ENCODE measurements around the gene DUSP9.
"Not testable (repeated sequence)": the region's sequence is repeated elsewhere in the genome, so short reads cannot be mapped to it uniquely, and the experiment has no call there.

The DUSP9 gene

DNA sequence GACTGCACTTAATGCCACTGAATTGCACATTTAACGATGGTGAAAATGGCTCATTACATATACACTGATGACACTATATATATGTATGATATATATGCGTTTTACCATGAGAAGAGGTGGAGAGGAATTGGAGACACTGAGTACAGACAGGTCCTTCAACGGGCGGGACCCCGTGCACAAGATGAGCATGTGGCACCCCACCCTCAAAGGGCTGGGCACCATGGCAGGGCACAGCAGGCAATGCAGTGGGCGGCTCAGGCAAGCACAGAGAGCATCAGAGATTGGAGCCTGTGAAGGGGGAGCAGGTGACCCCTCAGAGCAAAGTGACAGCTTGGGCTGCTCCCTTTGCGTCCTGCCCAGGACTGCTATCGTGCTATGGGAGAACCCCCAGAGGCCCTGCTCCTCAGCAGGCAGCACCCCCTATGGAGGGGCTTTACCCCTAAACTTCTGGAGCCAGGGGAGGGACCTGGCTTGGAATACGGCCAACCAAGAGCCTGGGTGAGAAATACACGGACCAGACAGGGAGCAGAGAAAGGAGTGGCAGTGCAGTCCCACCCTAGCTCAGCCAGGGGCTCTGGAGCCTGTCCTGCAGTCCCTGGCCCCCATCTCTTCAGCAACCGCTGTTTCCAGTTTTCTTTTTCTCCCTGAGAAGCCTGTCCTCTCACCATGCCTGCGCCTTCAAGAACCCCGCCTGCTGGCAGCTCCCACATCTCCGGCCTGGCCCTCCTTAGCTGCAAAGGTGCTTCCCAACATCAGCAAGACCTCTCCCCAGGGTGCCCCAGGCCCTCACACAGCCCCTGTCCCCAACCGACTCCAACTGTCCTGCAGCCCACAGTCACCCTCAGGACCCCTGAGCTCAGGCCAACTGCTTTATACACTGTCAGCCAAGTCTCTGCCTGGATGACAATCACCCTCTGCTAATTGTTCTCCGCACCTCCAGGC is 51.2 kb downstream of the DUSP9 start:
- TF ChIP-seq, protein P1, sequence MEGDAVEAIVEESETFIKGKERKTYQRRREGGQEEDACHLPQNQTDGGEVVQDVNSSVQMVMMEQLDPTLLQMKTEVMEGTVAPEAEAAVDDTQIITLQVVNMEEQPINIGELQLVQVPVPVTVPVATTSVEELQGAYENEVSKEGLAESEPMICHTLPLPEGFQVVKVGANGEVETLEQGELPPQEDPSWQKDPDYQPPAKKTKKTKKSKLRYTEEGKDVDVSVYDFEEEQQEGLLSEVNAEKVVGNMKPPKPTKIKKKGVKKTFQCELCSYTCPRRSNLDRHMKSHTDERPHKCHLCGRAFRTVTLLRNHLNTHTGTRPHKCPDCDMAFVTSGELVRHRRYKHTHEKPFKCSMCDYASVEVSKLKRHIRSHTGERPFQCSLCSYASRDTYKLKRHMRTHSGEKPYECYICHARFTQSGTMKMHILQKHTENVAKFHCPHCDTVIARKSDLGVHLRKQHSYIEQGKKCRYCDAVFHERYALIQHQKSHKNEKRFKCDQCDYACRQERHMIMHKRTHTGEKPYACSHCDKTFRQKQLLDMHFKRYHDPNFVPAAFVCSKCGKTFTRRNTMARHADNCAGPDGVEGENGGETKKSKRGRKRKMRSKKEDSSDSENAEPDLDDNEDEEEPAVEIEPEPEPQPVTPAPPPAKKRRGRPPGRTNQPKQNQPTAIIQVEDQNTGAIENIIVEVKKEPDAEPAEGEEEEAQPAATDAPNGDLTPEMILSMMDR (IDR thresholded peaks at IDR 0.05; ENCODE audit: low read depth, low read length), result no peak
- no peak for DNase-seq (ENCODE audit: low read depth, low spot score)
- H3K4me3 ChIP-seq (ENCODE audit: low read depth, low read length), result no peak overlapping the region
- in situ Hi-C loops (cut with HindIII; ENCODE audit: low sequenced_read_pairs), result no loop called here

DNA sequence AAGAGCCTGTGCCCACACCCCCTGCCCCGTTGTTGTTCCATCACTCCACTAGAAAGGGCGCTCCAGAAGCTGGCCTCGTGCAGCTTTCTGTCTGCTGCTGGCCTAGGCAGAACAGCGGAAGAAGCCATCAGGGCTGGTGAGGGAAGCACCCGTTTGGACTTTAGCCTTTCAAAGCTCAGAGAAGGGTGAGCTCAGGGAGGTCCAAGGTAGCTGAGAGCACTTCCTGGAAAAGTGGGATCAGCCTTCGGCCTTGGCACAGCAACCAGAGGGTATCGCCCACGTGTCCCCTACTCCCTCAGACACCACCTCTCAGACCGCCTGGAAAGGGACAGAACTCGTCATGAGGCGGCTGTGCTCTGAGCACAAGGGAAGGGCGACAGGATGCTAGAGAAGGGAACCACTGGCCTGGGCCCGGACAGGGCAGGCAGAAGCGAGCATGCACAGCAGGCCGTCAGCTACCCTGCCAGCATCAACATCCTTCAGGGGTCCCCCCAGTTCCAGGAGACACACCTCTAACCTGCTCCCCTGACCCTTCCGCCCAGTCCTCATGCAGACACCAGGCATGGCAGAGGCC is 52.3 kb downstream of the DUSP9 start:
- in situ Hi-C loops (cut with HindIII; ENCODE audit: low sequenced_read_pairs); DNase-seq (ENCODE audit: low read depth, low spot score); H3K4me3 ChIP-seq (ENCODE audit: low read depth, low read length): not testable (repeated sequence)

DNA sequence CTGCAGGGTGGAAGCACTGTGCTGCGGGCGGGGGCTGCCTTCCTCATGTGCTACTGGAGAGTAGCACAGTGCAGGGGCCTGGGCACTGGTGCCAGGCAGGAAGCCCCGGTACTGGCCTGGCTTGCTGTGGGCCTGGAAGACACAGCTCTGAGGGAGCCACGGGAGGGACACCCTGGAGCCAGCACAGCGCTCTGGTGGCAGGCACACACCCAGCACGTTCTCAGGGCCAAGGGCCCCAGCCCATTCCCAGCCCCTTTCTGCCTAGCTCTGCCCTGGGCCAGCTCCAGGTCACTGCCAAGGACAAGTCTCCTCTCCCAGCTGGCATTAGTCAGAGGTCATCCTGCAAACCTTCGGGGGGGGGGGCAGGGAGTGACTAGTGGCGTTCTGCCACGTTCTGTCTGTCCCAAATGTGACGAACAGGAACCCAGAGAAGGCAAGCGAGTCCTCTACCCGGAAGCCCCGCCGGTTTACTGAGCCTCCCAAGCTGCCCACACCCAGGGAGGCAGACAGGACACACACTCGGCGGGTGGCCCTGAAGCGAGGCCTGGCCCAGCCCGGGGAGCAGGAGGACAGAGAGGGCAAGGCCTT is 52.9 kb downstream of the DUSP9 start:
- H3K4me3 ChIP-seq (ENCODE audit: low read depth, low read length); in situ Hi-C loops (cut with HindIII; ENCODE audit: low sequenced_read_pairs); DNase-seq (ENCODE audit: low read depth, low spot score): not testable (repeated sequence)

DNA sequence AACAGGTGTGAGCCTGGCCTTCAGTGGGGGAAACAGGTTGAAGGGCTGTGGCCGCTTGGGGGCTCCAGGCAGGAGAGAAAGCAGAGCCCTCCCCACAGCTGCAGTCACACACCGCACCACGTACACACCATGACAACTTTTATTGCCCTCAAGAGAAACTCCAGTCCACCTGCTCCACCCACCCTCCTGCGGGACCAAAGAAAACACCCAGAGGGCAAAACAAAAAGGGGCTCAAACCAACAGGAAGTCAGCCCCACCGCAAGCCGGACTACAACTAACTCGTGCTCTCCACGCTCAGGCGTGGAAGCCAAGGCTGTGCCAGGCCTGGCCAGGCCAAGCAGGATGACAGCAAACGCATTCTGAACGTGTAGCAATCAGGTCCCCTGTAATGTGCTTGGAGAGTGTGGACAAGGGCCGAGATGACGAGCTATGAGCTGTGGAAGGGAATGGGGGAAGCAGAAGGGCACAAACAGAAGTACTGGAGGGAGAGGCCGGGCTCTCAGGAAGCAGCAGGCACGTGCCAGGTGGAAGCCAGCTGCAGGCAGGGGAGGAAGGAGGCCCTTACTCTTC is 53.5 kb downstream of the DUSP9 start:
- TF ChIP-seq, protein P1 (IDR thresholded peaks at IDR 0.05; ENCODE audit: low read depth, low read length), result no peak
- in situ Hi-C loops (cut with HindIII; ENCODE audit: low sequenced_read_pairs), result no loop called here
- DNase-seq (ENCODE audit: low read depth, low spot score), result no peak
- no peak overlapping the region for H3K4me3 ChIP-seq (ENCODE audit: low read depth, low read length)

All from astrocyte of the spinal cord (primary cell).